HG03457 (cell line): ENCODE data around the gene CRBN.

Experiments
- ATAC-seq: cut with Tn5 transposase; IDR thresholded peaks from one replicate; pipeline ENCODE4 v1.9.1; 2021; ENCODE audit warnings: moderate number of reproducible peaks; ENCODE audit not compliant: unreplicated experiment

The CRBN gene

DNA sequence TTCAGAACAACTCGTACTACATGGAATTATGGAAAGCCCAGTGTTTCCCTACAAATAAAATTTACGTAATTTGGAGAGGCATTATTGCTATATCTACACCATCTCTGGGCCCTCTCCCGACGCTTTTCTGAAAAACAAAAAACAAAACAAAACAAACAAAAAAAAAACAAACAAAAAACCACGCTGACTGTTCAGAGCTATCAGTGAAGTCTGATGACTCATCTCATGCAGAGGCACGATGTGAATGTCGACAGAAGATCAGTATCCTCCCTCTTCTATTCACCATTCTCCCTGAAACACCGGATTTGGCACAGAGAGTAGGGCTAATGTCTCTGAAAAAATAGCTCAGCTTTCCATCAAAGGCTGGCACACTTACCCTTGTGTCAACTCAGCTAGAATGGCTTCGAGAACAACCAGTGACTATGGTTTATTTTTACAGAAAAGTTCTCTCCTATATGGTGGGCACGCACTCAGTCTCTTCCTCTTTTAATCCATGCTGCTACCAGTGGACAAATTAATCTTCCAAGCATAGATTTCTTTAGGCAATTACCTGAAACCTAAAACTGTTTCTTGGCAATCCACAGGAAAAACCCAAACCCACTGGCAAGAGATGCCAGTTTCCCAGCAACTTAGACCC, 1.5 kb downstream of the CRBN start:
- no peak for ATAC-seq

DNA sequence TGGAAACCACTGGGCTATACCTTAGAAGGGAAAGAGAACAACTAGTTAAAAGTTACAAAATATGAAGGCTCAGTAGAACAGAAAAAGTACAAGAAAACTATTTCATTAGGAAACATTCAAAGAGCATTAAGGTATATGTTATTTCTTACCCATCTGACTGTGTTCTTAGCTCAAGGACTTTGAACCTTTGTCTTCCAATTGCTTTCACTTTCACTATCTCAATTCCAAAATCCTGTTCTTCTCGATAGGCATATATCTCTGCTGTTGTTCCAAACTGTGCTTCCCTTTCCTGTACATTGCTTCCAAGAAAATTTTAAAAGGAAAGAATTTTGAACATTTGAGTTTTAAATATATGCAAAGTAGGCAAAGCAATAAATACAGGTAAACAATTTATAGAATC, 6.9 kb downstream of the CRBN start:
- no peak for ATAC-seq

DNA sequence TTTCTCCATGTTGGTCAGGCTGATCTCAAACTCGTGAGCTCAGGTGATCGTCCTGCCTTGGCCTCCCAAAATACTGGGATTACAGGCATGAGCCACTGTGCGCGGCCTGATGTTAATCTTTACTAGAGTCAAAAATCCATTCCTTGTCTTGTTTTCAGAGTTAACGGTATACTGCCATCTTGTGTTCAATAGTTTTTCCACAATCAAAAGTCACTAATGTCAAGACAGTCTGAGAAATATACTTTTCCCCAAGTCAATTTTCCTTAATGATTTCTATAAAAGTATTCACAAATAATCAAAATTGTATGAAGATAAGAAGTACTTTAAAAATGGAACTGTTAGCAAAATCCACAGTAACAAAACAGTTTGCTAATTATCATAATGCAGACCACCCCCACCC, 8.5 kb downstream of the CRBN start:
- ATAC-seq = no peak

DNA sequence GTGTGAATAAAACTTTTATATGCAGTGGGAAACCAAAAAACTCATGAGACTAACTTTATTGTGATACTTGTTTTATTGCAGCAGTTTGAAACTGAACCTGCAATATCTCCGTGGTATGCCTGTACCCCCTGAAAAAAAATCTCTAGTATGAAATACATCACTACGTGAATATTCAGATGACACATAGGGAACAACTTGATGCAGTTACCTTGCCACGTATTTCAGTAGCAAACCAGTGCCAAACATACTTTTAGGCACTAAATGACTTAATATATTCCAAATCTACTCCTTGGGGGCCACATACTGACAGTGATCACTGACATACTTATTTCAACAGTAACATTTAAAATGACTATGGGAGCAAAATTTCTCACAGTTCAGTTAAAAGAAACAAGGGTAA, 13.8 kb downstream of the CRBN start:
- no peak for ATAC-seq

DNA sequence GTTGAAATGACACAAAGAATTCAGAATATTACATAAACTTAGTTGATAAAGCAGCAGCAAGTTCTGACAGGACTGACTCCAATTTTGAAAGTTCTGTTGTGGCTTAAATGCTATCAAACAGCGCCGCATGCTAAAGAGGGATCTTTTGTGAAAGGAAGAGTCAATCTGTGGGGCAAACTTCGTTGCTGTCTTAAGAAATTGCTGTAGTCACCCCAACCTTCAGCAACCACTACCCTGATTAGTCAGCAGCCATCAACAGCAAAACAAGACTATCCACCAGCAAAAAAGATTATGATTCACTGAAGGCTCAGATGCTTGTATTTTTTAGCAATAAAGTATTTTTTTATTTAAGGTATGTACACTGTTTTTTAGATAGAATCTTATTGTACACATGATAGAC, 14.2 kb downstream of the CRBN start:
- no peak for ATAC-seq

DNA sequence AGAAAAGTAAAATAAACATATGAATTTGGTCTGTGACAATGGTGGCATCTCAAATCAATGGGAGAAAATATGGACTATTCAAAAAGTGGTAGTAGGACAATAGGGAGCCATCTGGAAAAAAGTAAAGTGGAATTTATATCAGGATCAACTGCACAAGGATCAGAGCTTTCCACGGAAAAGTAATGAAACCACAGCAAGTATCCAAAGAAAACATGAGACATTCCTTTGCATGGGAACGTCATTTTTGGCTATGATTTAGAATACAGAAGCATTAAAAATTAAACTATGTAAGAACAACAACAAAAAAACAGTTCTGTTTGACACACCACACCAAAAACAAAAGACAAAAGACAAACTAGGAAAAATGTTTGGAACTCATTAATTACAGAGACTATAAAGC, 18.7 kb downstream of the CRBN start:
- no peak for ATAC-seq

DNA sequence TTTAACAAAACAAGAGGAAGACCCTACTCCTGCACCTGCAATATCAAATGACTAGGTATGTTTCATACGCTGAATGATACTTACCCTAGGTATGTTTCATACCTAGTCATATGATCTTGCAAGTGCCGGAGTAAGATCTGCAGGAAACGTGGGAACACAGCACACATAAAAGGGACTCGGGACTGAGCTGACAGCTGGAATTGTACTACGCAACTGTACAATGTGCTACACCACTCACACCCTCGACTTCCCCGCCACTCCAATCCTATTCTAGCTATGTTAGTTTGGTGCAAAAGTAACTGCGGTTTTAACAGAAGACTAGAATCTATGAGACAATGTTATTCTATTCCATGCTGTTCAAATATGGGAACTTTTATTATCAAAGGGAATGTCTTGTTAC, 22.0 kb downstream of the CRBN start:
- no peak for ATAC-seq

DNA sequence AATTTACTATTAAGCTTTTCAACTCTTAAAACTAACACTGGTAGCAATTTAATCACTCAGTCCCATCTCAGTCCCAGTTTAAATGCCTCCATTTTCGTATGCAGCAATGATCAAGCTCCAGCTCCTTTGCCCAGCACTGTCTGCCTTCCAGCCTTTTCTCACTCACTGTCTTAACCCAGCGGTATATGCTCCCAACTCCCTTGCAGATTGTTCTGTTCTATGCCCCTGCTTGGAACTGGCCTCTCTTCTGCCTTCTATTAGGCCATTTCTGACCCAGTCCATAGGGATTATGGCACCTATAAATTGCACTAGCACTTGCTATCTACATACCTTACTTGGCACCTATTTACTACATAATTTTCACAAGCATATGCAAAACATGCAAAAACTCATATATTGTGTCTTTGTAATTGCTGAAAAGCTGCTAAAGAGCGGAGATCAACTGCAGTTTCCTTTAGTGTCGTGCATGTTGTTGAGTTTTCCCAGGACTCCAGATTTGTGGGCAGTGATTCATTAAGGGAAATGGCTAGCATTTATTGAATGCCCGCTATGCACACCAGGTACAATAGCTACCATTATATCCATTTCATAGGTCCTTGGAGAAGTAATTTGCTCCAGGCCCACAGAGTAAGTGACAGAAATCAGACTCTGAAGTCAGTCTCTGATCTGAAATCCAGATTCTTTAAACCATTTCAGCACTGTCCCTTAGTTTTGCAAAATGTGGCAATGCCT, 24.4 kb downstream of the CRBN start:
- no peak for ATAC-seq

DNA sequence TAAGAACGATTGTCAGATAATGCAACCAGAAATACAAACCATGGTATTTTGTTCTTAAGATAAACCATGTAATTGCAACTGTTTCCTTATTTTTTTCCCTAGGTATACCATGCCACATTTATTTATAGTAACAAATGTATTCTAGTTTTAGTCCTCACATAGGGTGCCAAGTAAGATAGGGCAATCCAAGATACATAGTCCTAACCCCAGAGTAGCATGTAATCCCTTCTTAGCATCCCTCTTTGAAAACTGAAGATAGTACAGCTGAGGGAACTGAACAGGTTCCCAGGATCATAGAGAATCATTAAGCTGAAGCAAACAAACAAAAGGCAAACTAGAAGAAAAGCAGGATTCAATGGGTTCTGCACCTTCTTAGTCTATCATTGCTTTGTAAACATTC, 28.0 kb downstream of the CRBN start:
- ATAC-seq = no peak

DNA sequence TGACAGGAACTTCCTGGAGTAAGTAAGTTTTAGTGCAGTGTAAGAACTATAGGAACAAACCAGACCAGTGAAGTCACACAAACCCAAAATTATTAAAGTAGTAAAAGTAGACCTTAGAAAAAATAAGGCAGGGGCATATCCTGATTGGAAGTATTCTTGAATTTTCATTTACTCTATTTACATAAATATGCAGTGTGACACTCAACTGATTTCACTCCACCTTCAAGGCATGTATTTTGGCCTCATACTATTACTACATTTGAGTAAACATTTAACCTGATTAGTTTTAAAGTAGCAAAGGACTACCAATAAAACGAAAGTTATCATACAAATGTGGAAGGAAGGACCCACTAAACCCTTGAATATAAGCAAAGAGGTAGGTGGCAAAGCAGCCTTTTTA, 29.9 kb downstream of the CRBN start:
- no peak for ATAC-seq

DNA sequence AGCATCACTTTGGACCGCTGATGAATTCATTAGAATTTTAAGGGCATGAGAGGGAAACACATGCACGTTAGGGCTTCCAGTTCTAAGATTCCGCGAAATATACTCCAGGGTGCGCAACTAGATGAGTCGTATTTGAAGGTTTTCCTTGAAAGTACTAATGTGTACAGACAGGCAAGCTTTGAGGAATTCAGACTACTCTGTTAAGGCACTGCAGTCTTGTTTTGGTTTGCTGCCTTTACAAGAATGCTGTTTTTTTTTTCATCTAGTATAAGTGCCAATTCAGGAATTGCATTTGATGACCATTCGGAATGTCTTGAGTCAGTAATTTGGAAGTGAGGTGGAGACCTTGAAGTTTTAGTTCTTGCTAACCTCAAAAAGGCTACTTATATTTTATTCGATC, 33.7 kb downstream of the CRBN start:
- ATAC-seq = no peak

DNA sequence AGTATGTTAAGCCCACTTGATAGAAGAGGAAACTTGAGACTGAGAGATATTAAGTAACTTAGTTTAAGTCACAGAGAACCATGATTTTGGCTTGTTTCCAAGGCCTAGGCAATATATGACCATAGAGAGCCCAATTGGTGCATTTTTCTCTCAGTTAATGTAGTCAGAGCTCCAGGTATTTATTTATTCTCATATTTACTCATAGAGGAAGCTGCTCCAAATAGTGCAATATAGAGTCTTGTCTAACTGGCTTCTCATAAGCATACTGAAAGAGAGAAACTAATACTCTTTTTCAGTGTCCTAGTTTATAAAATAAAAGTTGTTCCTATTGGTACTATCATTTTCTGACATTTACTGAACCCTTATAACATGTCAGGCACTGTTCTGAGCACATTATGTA, 37.6 kb downstream of the CRBN start:
- no peak for ATAC-seq

DNA sequence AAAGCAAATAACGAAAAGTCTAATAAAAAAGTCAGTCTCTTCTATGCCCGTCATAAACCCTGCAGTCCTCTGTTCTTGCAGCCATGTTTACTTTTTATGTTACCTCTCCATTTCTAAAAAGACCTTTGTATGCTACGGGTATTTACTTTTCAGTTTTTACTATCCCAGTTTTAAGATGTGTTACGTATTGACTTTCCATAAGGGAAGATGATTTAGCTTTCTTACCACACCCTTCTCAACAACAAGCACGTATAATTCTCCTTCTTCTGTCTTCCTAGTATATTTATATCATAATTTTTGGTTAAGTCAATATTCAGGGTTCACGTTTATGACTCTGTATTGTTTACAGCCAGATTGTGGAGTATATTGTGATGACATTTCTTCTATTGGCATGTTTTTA, 42.0 kb downstream of the CRBN start:
- no peak for ATAC-seq

DNA sequence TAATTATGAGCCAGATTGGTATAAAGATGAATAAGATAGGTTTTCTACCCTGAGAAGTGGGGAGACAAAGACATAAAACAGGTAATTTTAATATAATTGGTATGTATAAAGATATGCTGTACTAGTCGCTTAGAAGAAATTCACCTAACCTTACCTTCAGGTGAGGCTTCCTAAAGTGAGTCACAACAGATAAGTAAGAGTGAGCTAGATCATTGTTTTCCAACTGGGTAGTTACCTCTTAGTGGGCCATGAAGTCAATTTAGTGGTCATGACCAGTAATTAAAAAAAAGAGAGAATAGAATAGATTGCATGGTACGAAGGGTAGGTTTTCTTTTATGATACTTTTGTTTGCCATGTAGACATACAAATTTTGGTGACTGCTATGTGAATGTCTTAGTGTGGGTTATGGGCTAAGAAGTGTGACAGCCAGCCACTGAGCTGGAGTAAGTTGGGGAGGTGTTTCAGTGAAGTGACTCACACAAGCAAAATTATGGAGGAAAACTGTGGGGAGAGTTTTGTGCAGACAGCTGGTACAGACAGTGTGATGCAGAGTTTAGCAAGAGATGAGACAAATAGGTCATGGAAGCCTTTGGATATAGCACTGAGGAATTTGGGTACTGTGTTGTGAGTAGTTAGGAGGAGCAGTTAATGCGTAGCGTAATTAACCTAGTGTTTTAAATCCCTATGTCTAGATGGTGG, 44.6 kb downstream of the CRBN start:
- no peak for ATAC-seq

DNA sequence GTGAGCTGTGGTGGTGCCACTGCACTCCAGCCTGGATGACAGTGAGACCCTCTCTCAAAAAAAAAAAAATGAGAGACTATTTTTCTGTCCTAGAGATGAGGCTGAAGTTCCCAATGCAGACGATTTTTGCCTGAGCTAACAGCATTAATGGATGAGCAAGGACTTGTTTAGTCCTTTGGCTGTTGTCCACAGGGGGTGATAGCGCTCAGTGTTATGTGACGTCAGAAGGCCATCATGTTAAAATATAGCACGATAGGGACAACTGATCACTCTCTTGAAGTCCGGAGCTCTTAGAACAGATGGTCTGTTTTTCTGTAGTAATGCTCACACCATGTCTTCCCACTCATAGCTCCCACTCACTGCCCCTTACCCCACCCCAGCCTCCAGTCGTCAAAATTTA, 46.0 kb downstream of the CRBN start:
- no peak for ATAC-seq

DNA sequence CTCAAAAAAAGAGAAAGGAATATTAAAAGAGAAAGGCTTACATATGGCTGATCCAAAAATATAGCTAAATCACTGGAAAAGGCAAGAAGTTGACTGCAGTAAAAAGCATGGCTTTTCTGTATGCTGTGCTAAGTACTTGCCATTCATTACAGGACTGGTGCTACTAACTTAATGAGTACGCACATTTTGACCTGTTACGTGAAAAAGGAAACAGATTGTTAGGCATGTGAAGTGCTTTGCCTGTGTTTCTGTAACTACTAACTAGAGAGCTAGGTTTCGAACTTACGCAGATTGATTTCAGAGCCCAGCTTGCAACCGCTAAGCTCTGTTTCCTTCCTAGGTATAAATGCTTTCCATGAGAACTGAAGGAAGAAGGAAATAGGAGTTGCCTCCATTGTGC, 49.9 kb downstream of the CRBN start:
- ATAC-seq = no peak

DNA sequence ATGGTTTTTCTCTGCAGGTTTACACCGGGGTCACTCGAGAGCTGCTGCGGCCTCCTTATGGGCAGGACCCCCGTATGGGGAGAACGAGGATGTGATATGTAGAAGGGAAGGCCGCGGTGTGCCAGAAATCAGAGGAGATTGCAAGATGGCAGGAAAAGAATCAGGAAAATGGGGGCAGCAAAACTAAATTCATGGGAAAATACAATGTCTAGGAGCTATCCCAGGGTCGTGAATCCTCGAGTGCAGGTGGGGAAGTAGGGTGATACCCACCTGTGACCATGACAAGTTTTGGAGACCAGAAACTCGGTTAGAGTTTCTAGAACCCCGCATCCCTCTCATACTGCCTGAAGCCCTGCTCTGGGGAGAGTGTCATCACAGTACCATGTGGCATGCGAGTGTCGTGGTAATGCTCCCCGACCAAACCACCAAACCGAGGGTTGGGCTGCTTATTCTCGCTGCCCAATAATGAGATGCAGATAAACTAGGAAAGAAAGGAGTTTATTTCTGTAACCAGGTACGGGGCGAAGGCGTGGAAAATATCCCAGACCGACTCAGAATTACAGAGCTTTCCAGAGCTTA, 52.0 kb downstream of the CRBN start:
- ATAC-seq = no peak

DNA sequence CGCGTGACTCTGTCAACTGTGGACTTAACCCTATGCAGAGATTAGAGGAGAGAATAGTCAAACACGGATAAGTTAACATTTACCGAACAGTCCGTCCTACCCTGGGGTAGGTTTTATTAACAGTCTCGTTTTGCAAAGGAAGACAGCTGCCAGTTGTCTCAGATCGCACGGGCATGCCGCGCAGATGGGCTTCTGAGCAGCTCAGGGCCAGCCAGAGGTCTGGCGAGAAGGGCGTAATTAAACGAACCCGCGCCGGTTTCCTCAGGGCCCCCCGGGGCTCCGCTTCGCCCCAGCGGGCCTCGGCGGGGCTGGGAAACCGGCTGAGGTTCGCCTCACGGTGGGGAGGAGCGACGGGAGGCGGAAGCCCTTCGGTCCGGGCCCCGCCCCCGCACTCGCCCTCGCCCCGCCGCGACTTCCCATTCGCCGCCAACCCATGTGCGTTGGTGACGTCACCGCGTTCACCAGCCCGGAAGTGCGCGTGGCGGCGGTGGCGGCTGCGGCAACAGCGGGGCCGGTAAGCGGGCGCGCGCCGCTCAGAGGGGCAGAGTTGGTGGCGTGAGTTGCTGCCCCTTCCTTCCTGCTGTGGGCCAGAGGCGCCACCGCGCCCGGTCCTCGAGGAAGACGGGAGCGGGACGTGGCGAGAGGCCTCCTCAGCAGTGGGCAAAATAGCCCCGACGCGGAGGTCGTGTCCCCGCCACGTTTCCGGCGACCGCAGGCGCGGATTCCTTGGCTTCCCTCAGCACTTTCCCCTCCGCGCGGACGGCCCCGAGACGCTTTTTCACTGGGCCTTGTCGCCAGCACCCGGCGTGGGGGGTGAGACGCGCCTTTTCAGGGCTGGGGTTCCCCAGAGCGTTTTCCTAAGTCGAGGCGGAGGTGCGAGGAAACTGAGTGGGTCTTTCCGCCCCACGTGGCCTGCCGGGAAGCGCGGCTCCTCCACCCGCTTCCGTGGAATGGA, 52.7 kb downstream of the CRBN start, which contains the start of gene TRNT1:
TSS of gene TRNT1 (plus strand) at position 464 of the 955 bp plus-strand sequence. CDS start 2,101 bp downstream, outside the sequence.
- peak; percentile 95 for ATAC-seq

DNA sequence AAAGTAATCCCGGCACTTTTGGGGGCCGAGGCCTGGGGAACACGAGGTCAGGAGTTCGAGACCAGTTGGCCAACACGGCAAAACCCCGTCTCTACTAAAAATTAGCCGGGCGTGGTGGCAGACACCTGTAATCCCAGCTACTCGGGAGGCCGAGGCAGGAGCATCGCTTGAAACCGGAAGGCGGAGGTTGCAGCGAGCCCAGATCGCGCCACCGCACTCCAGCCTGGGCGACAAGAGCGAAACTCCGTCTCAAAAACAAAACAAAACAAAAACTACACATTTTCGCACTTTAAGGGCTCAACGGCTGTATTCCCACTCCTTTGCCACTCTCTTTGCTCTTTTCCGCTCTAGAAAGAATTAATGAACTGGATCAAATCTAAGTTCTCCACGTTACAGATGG, 53.5 kb downstream of the CRBN start:
- no peak for ATAC-seq

DNA sequence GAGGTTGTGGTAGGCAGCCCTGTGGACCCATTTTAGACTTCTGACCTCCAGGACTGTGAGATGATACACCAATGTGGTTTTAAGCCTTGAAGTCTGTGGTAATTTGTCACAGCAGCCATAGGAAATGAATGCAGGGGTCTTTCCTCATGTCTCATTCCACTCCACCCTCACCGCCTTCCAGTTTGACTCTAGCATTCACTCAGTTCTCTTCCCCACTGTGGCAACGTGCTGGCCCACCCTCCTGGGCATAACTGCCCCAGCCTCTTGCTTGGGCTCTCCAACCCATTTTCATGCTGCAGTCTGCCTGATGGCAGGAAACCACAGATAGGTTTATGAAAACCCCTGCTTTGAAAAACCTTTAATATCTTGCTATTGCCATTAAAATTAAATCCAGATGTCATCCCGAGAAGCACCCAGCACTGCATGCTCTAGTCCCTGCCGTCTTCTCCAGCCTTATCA, 60.1 kb downstream of the CRBN start:
- no peak for ATAC-seq

DNA sequence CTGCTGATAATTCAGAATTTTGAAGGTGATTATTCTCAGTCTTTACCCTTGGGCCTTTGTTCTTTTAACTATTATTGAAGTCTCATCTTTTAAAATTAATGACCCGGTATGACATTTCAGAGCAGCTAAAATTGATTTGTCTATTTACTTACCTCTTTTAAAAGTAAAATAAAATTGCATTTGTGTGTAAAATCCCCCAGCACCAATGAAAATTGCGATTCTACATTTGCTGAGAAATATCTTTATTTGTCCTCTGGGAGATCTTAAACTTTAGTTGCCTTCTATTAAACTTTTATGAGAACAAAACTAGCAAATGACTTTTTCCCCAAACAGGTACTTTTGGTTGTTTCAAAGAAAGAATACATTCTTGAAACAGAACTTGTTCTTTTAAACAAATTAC, 61.8 kb downstream of the CRBN start:
- ATAC-seq = no peak
